Hair follicular keratinocyte (primary cell): Measurements from ENCODE around the gene PNMA5. TPM values are rescaled to one million over a fixed set of nuclear protein-coding genes. Genes with fewer than 3 reads are reported as not detected.

Experiments
- total RNA-seq: library from RNA; depleted of rRNA; stranded (reverse); fragments of >200 nt; gene quantifications from 2 replicates; pipeline ENCODE4 v1.2.3, GENCODE V29; 2015

The PNMA5 gene
- not detected in 2 replicates for total RNA-seq

DNA sequence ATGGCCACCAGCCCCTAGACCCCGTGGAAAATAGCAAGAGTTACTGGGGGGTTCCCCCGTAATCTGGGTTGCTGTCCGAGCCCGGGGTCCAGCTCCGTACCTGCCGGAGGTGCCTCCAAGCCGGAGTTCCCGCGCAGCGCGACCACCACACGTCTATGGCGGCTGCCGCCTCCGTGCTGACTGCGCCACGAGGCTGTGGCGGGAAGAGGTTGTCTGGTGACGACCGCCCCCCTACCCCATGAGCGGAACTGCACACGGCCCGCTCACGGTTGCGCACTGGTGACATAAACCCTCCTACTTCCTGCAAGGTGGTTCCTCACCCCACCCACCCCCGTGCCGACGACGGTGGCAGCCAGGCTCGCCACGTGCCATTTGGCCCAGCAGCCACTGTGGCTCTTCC lies at the start of gene PNMA5:
TSS of gene PNMA5 (minus strand) at position 184 of the 400 bp plus-strand sequence. CDS start 2,518 bp downstream, outside the sequence.

Other genes with a start within 250 kb of the PNMA5 start
- gene MAGEA2, start 240.3 kb downstream of the PNMA5 start, total RNA-seq = not detected in 2 replicates
- not detected in 2 replicates for gene CSAG3, start 234.9 kb downstream of the PNMA5 start, total RNA-seq
- gene MAGEA6, start 224.4 kb downstream of the PNMA5 start, total RNA-seq = not detected in 2 replicates
- 46.8 and 51.5 TPM in 2 replicates for gene CETN2, start 163.4 kb downstream of the PNMA5 start, total RNA-seq
- 32.7 and 44.9 TPM in 2 replicates for gene NSDHL, start 163.1 kb downstream of the PNMA5 start, total RNA-seq
- 7.9 and 25.1 TPM in 2 replicates for gene ZNF185, start 96.0 kb downstream of the PNMA5 start, total RNA-seq
- gene PNMA3, start 62.4 kb upstream of the PNMA5 start, total RNA-seq = 0.04 and 0.08 TPM in 2 replicates
- gene PNMA6A, start 78.3 kb upstream of the PNMA5 start, total RNA-seq = 0.11 TPM in 1 of 2 replicates, not detected in the other
- gene MAGEA1, start 185.2 kb upstream of the PNMA5 start, total RNA-seq = not detected in 2 replicates